IMR-90 (cell line): ENCODE data around the gene TGM6. TPM values are rescaled to one million over a fixed set of nuclear protein-coding genes. Genes with fewer than 3 reads are reported as not detected.

Experiments used
- ATAC-seq: fragments of 200-7000 bp; cut with Tn5 transposase; 2 replicates; pipeline ENCODE4 v1.9.1; 2020; ENCODE audit warnings: low read depth, mild to moderate bottlenecking, moderate library complexity
- BruUV-seq: library from RNA; stranded (reverse); fragments of 400-500 nt; replicated peaks from 2 replicates; lab custom pipeline; 2021; lab: Mats Ljungman, UMichigan
- CTCF ChIA-PET: fragments of 300-600 bp; formaldehyde crosslinking; extraction: SDS; loops from one replicate; lab custom pipeline; 2021; ENCODE audit warnings: antibody characterized with exemption; lab: Yijun Ruan, JAX
- POLR2A ChIA-PET: fragments of 300-600 bp; sonication (Branson Sonifier 250); formaldehyde crosslinking; loops from one replicate; lab custom pipeline; 2022; ENCODE audit warnings: antibody characterized with exemption; ENCODE audit not compliant: unreplicated experiment; lab: Charles Lee
- DNase-seq: peaks from one replicate; pipeline ENCODE4 v3.0.0; 2013
- H2AFZ ChIP-seq: replicated peaks from 2 replicates; pipeline ENCODE3; 2013; ENCODE audit warnings: low read length, mild to moderate bottlenecking; ENCODE audit not compliant: poor library complexity
- H2AK5ac ChIP-seq: 2 replicates; pipeline ENCODE4 v1.6.1; 2013; ENCODE audit warnings: low read depth, low read length, inconsistent platforms
- H2AK9ac ChIP-seq: replicated peaks from 2 replicates; pipeline ENCODE3; 2013; ENCODE audit warnings: mild to moderate bottlenecking, low read depth, low read length, moderate library complexity; ENCODE audit not compliant: poor library complexity
- H2BK120ac ChIP-seq: 2 replicates; pipeline ENCODE4 v1.6.1; 2013; ENCODE audit warnings: low read depth, low read length, inconsistent platforms
- H2BK15ac ChIP-seq: 3 replicates; pipeline ENCODE4 v1.6.1; 2013; ENCODE audit warnings: low read depth, low read length, inconsistent platforms
- H2BK20ac ChIP-seq: 2 replicates; pipeline ENCODE4 v1.6.1; 2013; ENCODE audit warnings: low read depth, mild to moderate bottlenecking, inconsistent platforms, low read length, moderate library complexity
- H2BK5ac ChIP-seq: 2 replicates; pipeline ENCODE4 v1.6.1; 2013; ENCODE audit warnings: mild to moderate bottlenecking, low read depth, low read length, inconsistent platforms; ENCODE audit not compliant: poor library complexity, severe bottlenecking
- H3K14ac ChIP-seq: replicated peaks from 2 replicates; pipeline ENCODE4 v1.6.1; 2013; ENCODE audit warnings: low read depth, low read length, inconsistent platforms
- H3K18ac ChIP-seq: 2 replicates; pipeline ENCODE4 v1.6.1; 2013; ENCODE audit warnings: low read depth, low read length, control low read depth
- H3K23ac ChIP-seq: 2 replicates; pipeline ENCODE4 v1.6.1; 2013; ENCODE audit warnings: low read depth, low read length, inconsistent platforms
- H3K27ac ChIP-seq: 2 replicates; pipeline ENCODE4 v1.5.1; 2013; ENCODE audit warnings: mild to moderate bottlenecking, control low read depth, low read length; ENCODE audit not compliant: insufficient read depth
- H3K27me3 ChIP-seq: 2 replicates; pipeline ENCODE4 v1.6.1; 2013; ENCODE audit warnings: low read length; ENCODE audit not compliant: control insufficient read depth, insufficient read depth
- H3K36me3 ChIP-seq: 2 replicates; pipeline ENCODE4 v1.6.1; 2013; ENCODE audit warnings: low read length, mixed read lengths; ENCODE audit not compliant: control insufficient read depth, insufficient read depth
- H3K4ac ChIP-seq: 2 replicates; pipeline ENCODE4 v1.6.1; 2013; ENCODE audit warnings: low read depth, low read length, inconsistent platforms
- H3K4me1 ChIP-seq: 2 replicates; pipeline ENCODE4 v1.6.1; 2013; ENCODE audit warnings: low read length, mixed read lengths; ENCODE audit not compliant: control insufficient read depth, insufficient read depth
- H3K4me2 ChIP-seq: 2 replicates; pipeline ENCODE4 v1.6.1; 2013; ENCODE audit warnings: low read depth, mild to moderate bottlenecking, control low read depth, low read length, moderate library complexity
- H3K4me3 ChIP-seq: 2 replicates; pipeline ENCODE4 v1.5.1; 2013; ENCODE audit warnings: low read depth, mild to moderate bottlenecking, control low read depth, low read length, moderate library complexity; ENCODE audit not compliant: insufficient read depth
- H3K56ac ChIP-seq: 2 replicates; pipeline ENCODE4 v1.6.1; 2013; ENCODE audit warnings: low read length, inconsistent platforms; ENCODE audit not compliant: insufficient read depth; ENCODE audit errors: extremely low read depth
- H3K79me1 ChIP-seq, 2 experiments: 2 replicates each; pipeline ENCODE4 v1.6.1; 2013; ENCODE audit warnings: low read length in 2 of 2, inconsistent platforms in 1 of 2, low read depth in 1 of 2
- H3K9ac ChIP-seq: 2 replicates; pipeline ENCODE4 v1.6.1; 2013; ENCODE audit warnings: low read depth, low read length, control low read depth
- H3K9me1 ChIP-seq: 2 replicates; pipeline ENCODE4 v1.6.1; 2013; ENCODE audit warnings: low read length, inconsistent platforms; ENCODE audit not compliant: insufficient read depth
- H3K9me3 ChIP-seq: 2 replicates; pipeline ENCODE4 v1.6.1; 2013; ENCODE audit warnings: low read length; ENCODE audit not compliant: control insufficient read depth, insufficient read depth
- H4K20me1 ChIP-seq: 2 replicates; pipeline ENCODE4 v1.6.1; 2013; ENCODE audit warnings: low read length, inconsistent platforms; ENCODE audit not compliant: insufficient read depth
- H4K5ac ChIP-seq: 2 replicates; pipeline ENCODE4 v1.6.1; 2013; ENCODE audit warnings: mild to moderate bottlenecking, low read depth, low read length, control low read depth
- H4K8ac ChIP-seq, 2 experiments: 2 replicates each; pipeline ENCODE4 v1.6.1; 2013; ENCODE audit warnings: low read depth in 2 of 2, low read length in 2 of 2, control low read depth in 1 of 2, inconsistent platforms in 1 of 2
- H4K91ac ChIP-seq: 2 replicates; pipeline ENCODE4 v1.6.1; 2013; ENCODE audit warnings: low read depth, low read length, inconsistent platforms; ENCODE audit not compliant: insufficient read depth
- NFE2L2 ChIP-seq: fragments of 150-350 bp; IDR thresholded peaks from 2 replicates; pipeline ENCODE4 v1.6.1; 2016; ENCODE audit warnings: low read depth, mild to moderate bottlenecking, low read length
- RAD21 ChIP-seq: IDR thresholded peaks from 2 replicates; pipeline ENCODE4 v1.6.1; 2012; ENCODE audit warnings: low read length, improper control_type of control experiment
- WGBS, 2 experiments: methylation state at CpG; one replicate each; pipeline versions ENCODE4 v1.1.5 to v1.1.7; 2013; ENCODE audit warnings: missing lambda C conversion rate in 2 of 2; ENCODE audit not compliant: insufficient read length in 1 of 2; ENCODE audit errors: extremely low coverage in 2 of 2; 5-methylcytosine and 5-hydroxymethylcytosine counted together
- dilution Hi-C: fragments of 300-500 bp; cut with HindIII; formaldehyde crosslinking; loops from one replicate; pipeline ENCODE4 v1.14.3; 2018; ENCODE audit warnings: low sequenced_read_pairs; ENCODE audit not compliant: unreplicated experiment
- in situ Hi-C: fragments of 300-500 bp; cut with MboI; formaldehyde crosslinking; loops from 3 replicates; pipeline ENCODE4 v1.14.3; 2019; ENCODE audit warnings: low sequenced_read_pairs, inconsistent platforms, mixed read lengths
- intact Hi-C: fragments of 100-400 bp; cut with micrococcal nuclease; formaldehyde crosslinking; loops from 2 replicates; pipeline ENCODE4 v1.10.0; 2022
- polyA plus RNA-seq, 3 experiments: library from polyadenylated mRNA; depleted of rRNA; stranded (reverse); fragments of >200 nt; gene quantifications; 2 replicates each; pipeline ENCODE4 v1.2.3, GENCODE V29; 2012; ENCODE audit warnings: low replicate concordance in 1 of 3
- total RNA-seq: library from RNA; depleted of rRNA; stranded (reverse); fragments of >200 nt; gene quantifications from 2 replicates; pipeline ENCODE4 v1.2.3, GENCODE V29; 2012

TGM6 gene
- total and polyA plus RNA-seq, 2 of the 4 experiments (the other 2 are of a cell fraction): not detected

GRCh38 chr20:2398449-2398848 is 17.7 kb downstream of the TGM6 start:
- no peak for DNase-seq
- H3K4me3 ChIP-seq: no peak overlapping the region
- no peak overlapping the region for H3K4me2 ChIP-seq
- H2BK15ac ChIP-seq: no peak overlapping the region
- ATAC-seq: no peak
- peaks cover 2% of the 10 kb centered on the region; the same call in 1 of the 2 replicates for H3K27me3 ChIP-seq
- H2AFZ ChIP-seq: no peak overlapping the region
- no peak overlapping the region for H3K18ac ChIP-seq
- no peak overlapping the region for H3K23ac ChIP-seq
- no peak overlapping the region for H3K27ac ChIP-seq
- H4K8ac ChIP-seq: no peak overlapping the region
- TF ChIP-seq NFE2L2: no peak
- TF ChIP-seq RAD21: no peak
- no CpG with 5 or more reads among the region's 1 CpG for WGBS, 2 experiments
- H4K91ac ChIP-seq: no peak overlapping the region
- H3K14ac ChIP-seq: no peak overlapping the region
- intact Hi-C loops (no loop called here), in situ Hi-C loops (no loop called here), dilution Hi-C loops (no loop called here)
- H3K9ac ChIP-seq: no peak overlapping the region
- H3K56ac ChIP-seq: no peak overlapping the region
- no TSS peak for BruUV-seq
- H3K9me1 ChIP-seq: no peaks in the 10 kb centered on the region
- no peak overlapping the region for H2BK5ac ChIP-seq
- no peaks in the 10 kb centered on the region for H3K36me3 ChIP-seq
- no peaks in the 10 kb centered on the region for H3K79me1 ChIP-seq
- no peak overlapping the region for H4K5ac ChIP-seq
- H2AK5ac ChIP-seq: no peak overlapping the region
- H2AK9ac ChIP-seq: no peak overlapping the region
- no peak overlapping the region for H2BK20ac ChIP-seq
- ChIA-PET CTCF (no interaction called here), POLR2A (interaction anchor here (0.6 kb wide), 1 partner anchor 33 kb away, joined by 7 read pairs; no protein-coding TSS in a partner anchor)
- no peak overlapping the region for H2BK120ac ChIP-seq
- no peak overlapping the region for H3K4ac ChIP-seq
- H3K4me1 ChIP-seq: no peaks in the 10 kb centered on the region
- no peaks in the 10 kb centered on the region for H4K20me1 ChIP-seq
- H3K9me3 ChIP-seq: no peaks in the 10 kb centered on the region
